OCI-LY7 (cell line): ENCODE data around the gene GALNT9. TPM values are rescaled to one million over a fixed set of nuclear protein-coding genes. Genes with fewer than 3 reads are reported as not detected.

Experiments
- BruUV-seq: library from RNA; stranded (reverse); fragments of 400-500 nt; replicated peaks from 2 replicates; lab custom pipeline; 2021; lab: Mats Ljungman, UMichigan
- CTCF ChIA-PET: fragments of 300-600 bp; sonication (Branson Sonifier 250); formaldehyde crosslinking; loops from one replicate; lab custom pipeline; 2022; ENCODE audit warnings: antibody characterized with exemption; ENCODE audit not compliant: unreplicated experiment; lab: Charles Lee
- POLR2A ChIA-PET: fragments of 300-600 bp; sonication (Branson Sonifier 250); formaldehyde crosslinking; loops from one replicate; lab custom pipeline; 2022; ENCODE audit warnings: antibody characterized with exemption; lab: Charles Lee
- DNase-seq: peaks from one replicate; pipeline ENCODE4 v3.0.0-alpha.2; 2015; ENCODE audit warnings: low spot score
- H2AFZ ChIP-seq: fragments of 200-600 bp; sonication (generic), shearing (Covaris generic); 2 replicates; pipeline ENCODE4 v1.6.1; 2014; ENCODE audit warnings: mild to moderate bottlenecking, antibody characterized with exemption, low read length, moderate library complexity
- H3K27ac ChIP-seq: fragments of 200-600 bp; sonication (generic); 2 replicates; pipeline ENCODE4 v1.5.1; 2014; ENCODE audit warnings: mixed run types, low read depth, mild to moderate bottlenecking, moderate library complexity, low read length, inconsistent platforms; ENCODE audit not compliant: poor library complexity, severe bottlenecking
- H3K36me3 ChIP-seq: fragments of 200-600 bp; sonication (generic); 2 replicates; pipeline ENCODE4 v1.6.1; 2014; ENCODE audit warnings: mild to moderate bottlenecking, antibody characterized with exemption, low read length, moderate library complexity, mixed read lengths; ENCODE audit not compliant: insufficient read depth
- H3K4me1 ChIP-seq: fragments of 200-600 bp; sonication (generic); 2 replicates; pipeline ENCODE4 v1.5.1; 2014; ENCODE audit warnings: mild to moderate bottlenecking, low read length; ENCODE audit not compliant: insufficient read depth, poor library complexity, severe bottlenecking
- H3K4me2 ChIP-seq: fragments of 200-600 bp; sonication (generic); 2 replicates; pipeline ENCODE4 v1.6.1; 2014; ENCODE audit warnings: mild to moderate bottlenecking, low read length
- H3K4me3 ChIP-seq: fragments of 200-600 bp; sonication (generic); 2 replicates; pipeline ENCODE4 v1.5.1; 2014; ENCODE audit warnings: mild to moderate bottlenecking, low read depth, low read length; ENCODE audit not compliant: poor library complexity, severe bottlenecking
- H3K79me2 ChIP-seq: fragments of 200-600 bp; sonication (generic); 2 replicates; pipeline ENCODE4 v1.6.1; 2016; ENCODE audit warnings: low read depth, mild to moderate bottlenecking, low read length, moderate library complexity, mixed read lengths; ENCODE audit not compliant: insufficient read depth
- H3K9me2 ChIP-seq: fragments of 200-600 bp; sonication (generic); 2 replicates; pipeline ENCODE4 v1.6.1; 2016; ENCODE audit warnings: mild to moderate bottlenecking, low read length, mixed read lengths; ENCODE audit not compliant: insufficient read depth
- H3K9me3 ChIP-seq: fragments of 200-600 bp; sonication (generic); 2 replicates; pipeline ENCODE4 v1.6.1; 2014; ENCODE audit warnings: mild to moderate bottlenecking, mixed run types, low read length, mixed read lengths
- H4K20me1 ChIP-seq: fragments of 200-600 bp; sonication (generic); 2 replicates; pipeline ENCODE4 v1.6.1; 2014; ENCODE audit warnings: mild to moderate bottlenecking, antibody characterized with exemption, low read length, moderate library complexity, mixed read lengths; ENCODE audit not compliant: insufficient read depth
- CTCF ChIP-seq: fragments of 200-600 bp; sonication (generic); conservative IDR thresholded peaks from 2 replicates; pipeline ENCODE4 v1.5.1; 2014; ENCODE audit warnings: mild to moderate bottlenecking, antibody characterized with exemption, low read length, moderate library complexity, mixed read lengths
- EZH2phosphoT487 ChIP-seq: fragments of 200-600 bp; sonication (generic); IDR thresholded peaks from 2 replicates; pipeline ENCODE4 v1.6.1; 2018; ENCODE audit warnings: low read depth, borderline replicate concordance, mild to moderate bottlenecking, mixed run types, antibody characterized with exemption, low read length, moderate library complexity, mixed read lengths
- intact Hi-C: fragments of 100-400 bp; cut with micrococcal nuclease; formaldehyde crosslinking; loops from one replicate; pipeline ENCODE4 v1.10.0; 2022; ENCODE audit not compliant: unreplicated experiment
- total RNA-seq, 2 experiments: library from RNA; depleted of rRNA in 1 of 2; stranded (reverse); fragments of >200 nt in 1 of 2; shearing (Covaris generic) in 1 of 2; gene quantifications; 2 replicates each; pipeline ENCODE4 v1.2.3, GENCODE V29; 2014 to 2022

The GALNT9 gene
- total RNA-seq, 2 experiments from 2014 or later: 0.28 TPM; not detected in 1

DNA sequence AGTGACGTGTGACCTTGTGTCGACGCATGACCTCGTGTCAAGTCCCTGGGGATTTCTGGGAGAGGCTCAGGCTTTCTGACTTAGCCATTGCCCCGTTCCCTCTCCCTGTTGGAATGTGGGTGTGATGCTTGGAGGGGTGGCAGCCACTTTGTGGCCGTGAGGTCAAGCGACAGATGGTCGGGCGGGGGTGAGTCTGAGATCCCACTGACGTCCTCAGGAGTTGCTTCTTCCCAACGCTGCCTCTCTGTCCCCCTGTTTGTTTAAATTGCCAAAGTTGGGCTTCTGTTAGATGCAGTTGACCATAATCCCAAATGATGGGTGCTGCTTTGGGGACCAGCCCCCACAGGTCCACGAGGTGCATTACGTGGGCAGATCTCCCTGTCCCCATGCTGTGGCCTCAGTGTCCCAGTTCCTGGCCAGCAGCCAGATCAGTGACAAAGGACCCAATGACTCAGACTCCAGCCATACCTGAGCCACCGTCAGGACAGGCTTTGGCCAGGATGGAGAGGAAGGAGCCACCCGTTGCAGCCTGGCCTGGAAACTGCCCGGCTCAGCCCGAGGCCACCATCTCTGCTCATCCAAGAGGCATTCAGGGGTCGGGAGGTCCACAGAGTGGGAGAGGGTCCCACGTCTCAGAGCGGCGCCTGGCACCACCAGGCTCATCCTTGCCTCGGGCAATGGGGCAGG lies 34.4 kb upstream of the GALNT9 start:
- TF ChIP-seq EZH2phosphoT487 (no peak), CTCF (no peak)
- Histone ChIP-seq H3K4me2 (no peak overlapping the region), H2AFZ (no peak overlapping the region), H3K9me3 (no peaks in the 10 kb centered on the region), H3K36me3 (no peaks in the 10 kb centered on the region), H3K4me1 (no peaks in the 10 kb centered on the region), H4K20me1 (no peaks in the 10 kb centered on the region), H3K4me3 (no peak overlapping the region), H3K9me2 (no peaks in the 10 kb centered on the region), H3K27ac (no peak overlapping the region), H3K79me2 (no peaks in the 10 kb centered on the region)
- ChIA-PET CTCF (no interaction called here), POLR2A (no interaction called here)
- DNase-seq: no peak
- no TSS peak for BruUV-seq
- intact Hi-C loops: no loop called here

DNA sequence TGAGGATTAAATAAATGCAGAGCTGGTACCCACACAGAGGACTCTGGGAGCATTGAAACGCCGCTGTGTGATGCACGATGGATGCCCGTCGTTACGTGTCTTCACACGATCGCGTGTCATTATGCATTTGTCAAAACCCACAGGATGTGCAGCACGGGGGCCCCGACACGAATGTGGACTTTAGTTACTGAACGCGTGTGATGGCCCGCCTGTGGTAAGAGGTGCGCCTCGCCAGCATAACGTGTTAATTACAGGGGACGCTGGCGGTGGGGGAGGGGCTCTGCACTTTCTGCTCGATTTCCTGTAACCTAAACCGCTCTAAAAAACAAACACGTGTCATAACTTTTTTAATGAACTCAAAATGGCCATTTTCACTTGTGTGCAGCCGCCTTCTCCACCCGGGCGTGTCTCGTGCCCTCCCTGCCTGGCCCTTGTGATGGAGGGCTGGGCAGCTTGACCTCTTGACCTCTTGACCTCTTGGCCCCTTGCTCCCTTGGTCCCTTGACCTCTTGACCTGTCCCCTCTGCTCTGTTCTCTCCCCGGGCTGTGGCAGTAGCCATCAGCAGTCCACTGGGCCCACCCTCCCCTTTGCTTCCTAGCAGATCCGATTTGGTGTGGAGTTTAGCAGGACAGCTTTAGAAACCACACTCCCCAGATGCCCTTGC lies 33.7 kb upstream of the GALNT9 start:
- Histone ChIP-seq H3K9me2 (no peaks in the 10 kb centered on the region), H3K9me3 (no peaks in the 10 kb centered on the region), H2AFZ (no peak overlapping the region), H3K27ac (no peak overlapping the region), H4K20me1 (no peaks in the 10 kb centered on the region), H3K79me2 (no peaks in the 10 kb centered on the region), H3K4me1 (no peaks in the 10 kb centered on the region), H3K4me2 (no peak overlapping the region), H3K4me3 (no peak overlapping the region), H3K36me3 (no peaks in the 10 kb centered on the region)
- POLR2A ChIA-PET: no interaction called here
- CTCF ChIA-PET: no interaction called here
- TF ChIP-seq CTCF (no peak), EZH2phosphoT487 (no peak)
- DNase-seq: no peak
- no TSS peak for BruUV-seq
- intact Hi-C loops: no loop called here
